ENCODE data around the gene NRXN3. TPM values are rescaled to one million over a fixed set of nuclear protein-coding genes. Genes with fewer than 3 reads are reported as not detected.

Gene NRXN3
- total RNA-seq, 1 experiment from 2014 or later: 1.1 TPM

GRCh38 chr14:78933948-78934524 lies 763.9 kb downstream of the NRXN3 start:
- TF ChIP-seq CTCF (conservative IDR thresholded peaks at IDR 0.05; ENCODE audit: low read depth, low read length): peak; percentile 73
- no peak for TF ChIP-seq EZH2phosphoT487 (IDR thresholded peaks at IDR 0.05; ENCODE audit: borderline replicate concordance, low read length)
- TF ChIP-seq EZH2 (IDR thresholded peaks at IDR 0.05; ENCODE audit: low read length, unreplicated experiment): no peak
- DNase-seq: peak; percentile 45
- Histone ChIP-seq H3K27me3 (ENCODE audit: low read length) (no peaks in the 10 kb centered on the region), H3K9me3 (ENCODE audit: low read length) (no peaks in the 10 kb centered on the region), H3K4me2 (ENCODE audit: low read length) (no peak overlapping the region), H3K9me2 (replicated peaks; ENCODE audit: low read length) (no peaks in the 10 kb centered on the region), H3F3A (ENCODE audit: low read length, unreplicated experiment) (no peaks in the 10 kb centered on the region), H4K20me1 (ENCODE audit: low read length) (no peaks in the 10 kb centered on the region), H3K27ac (ENCODE audit: low read length) (no peak overlapping the region), H3K36me3 (ENCODE audit: low read depth, low read length) (no peaks in the 10 kb centered on the region), H3K9ac (ENCODE audit: low read length) (no peak overlapping the region), H2AFZ (ENCODE audit: low read length) (no peak overlapping the region), H3K4me3 (ENCODE audit: low read length) (no peak overlapping the region), H3K79me2 (ENCODE audit: low read length) (no peaks in the 10 kb centered on the region), H3K4me1 (ENCODE audit: insufficient read depth, low read length) (no peaks in the 10 kb centered on the region)
- BruUV-seq (replicated peaks): no TSS peak
- ChIA-PET POLR2A (ENCODE audit: unreplicated experiment) (no interaction called here), CTCF (interaction anchor here (0.6 to 1.0 kb wide), 20 partner anchors 22 to 1912 kb away, joined by 3 to 23 read pairs (median 12); no protein-coding TSS in a partner anchor)
- intact Hi-C loops (cut with micrococcal nuclease): no loop called here
- no peak for ATAC-seq

GRCh38 chr14:78946949-78947348 lies 776.8 kb downstream of the NRXN3 start:
- ChIA-PET POLR2A (ENCODE audit: unreplicated experiment) (no interaction called here), CTCF (no interaction called here)
- DNase-seq: no peak
- Histone ChIP-seq H3K4me1 (ENCODE audit: insufficient read depth, low read length) (peaks cover 8% of the 10 kb centered on the region; the same call in 1 of the 2 replicates), H3K4me3 (ENCODE audit: low read length) (no peak overlapping the region), H3K27me3 (ENCODE audit: low read length) (peaks cover 10% of the 10 kb centered on the region; the same call in 1 of the 2 replicates), H3F3A (ENCODE audit: low read length, unreplicated experiment) (no peaks in the 10 kb centered on the region), H3K9me2 (replicated peaks; ENCODE audit: low read length) (no peaks in the 10 kb centered on the region), H3K4me2 (ENCODE audit: low read length) (no peak overlapping the region), H3K9ac (ENCODE audit: low read length) (no peak overlapping the region), H2AFZ (ENCODE audit: low read length) (no peak overlapping the region), H3K9me3 (ENCODE audit: low read length) (no peaks in the 10 kb centered on the region), H3K36me3 (ENCODE audit: low read depth, low read length) (no peaks in the 10 kb centered on the region), H4K20me1 (ENCODE audit: low read length) (no peaks in the 10 kb centered on the region), H3K79me2 (ENCODE audit: low read length) (no peaks in the 10 kb centered on the region), H3K27ac (ENCODE audit: low read length) (no peak overlapping the region)
- no TSS peak for BruUV-seq (replicated peaks)
- TF ChIP-seq EZH2phosphoT487 (IDR thresholded peaks at IDR 0.05; ENCODE audit: borderline replicate concordance, low read length): no peak
- TF ChIP-seq EZH2 (IDR thresholded peaks at IDR 0.05; ENCODE audit: low read length, unreplicated experiment): no peak
- TF ChIP-seq CTCF (conservative IDR thresholded peaks at IDR 0.05; ENCODE audit: low read depth, low read length): no peak
- intact Hi-C loops (cut with micrococcal nuclease): no loop called here
- ATAC-seq: no peak

- ATAC-seq (no peak), DNase-seq (no peak)
- no peak overlapping the region for H2AFZ ChIP-seq (ENCODE audit: low read length)
- BruUV-seq (replicated peaks): no TSS peak
- H3K27me3 ChIP-seq (ENCODE audit: low read length): peaks cover 10% of the 10 kb centered on the region; the same call in 1 of the 2 replicates
- no peak overlapping the region for H3K4me3 ChIP-seq (ENCODE audit: low read length)
- H3K4me1 ChIP-seq (ENCODE audit: insufficient read depth, low read length): peaks cover 8% of the 10 kb centered on the region; the same call in 1 of the 2 replicates
- no peak overlapping the region for H3K9ac ChIP-seq (ENCODE audit: low read length)
- H3K27ac ChIP-seq (ENCODE audit: low read length): no peak overlapping the region
- CTCF ChIA-PET: no interaction called here
- H3K36me3 ChIP-seq (ENCODE audit: low read depth, low read length): no peaks in the 10 kb centered on the region
- no peaks in the 10 kb centered on the region for H3K9me2 ChIP-seq (replicated peaks; ENCODE audit: low read length)
- no peaks in the 10 kb centered on the region for H3F3A ChIP-seq (ENCODE audit: low read length, unreplicated experiment)
- H3K9me3 ChIP-seq (ENCODE audit: low read length): no peaks in the 10 kb centered on the region
- intact Hi-C loops (cut with micrococcal nuclease): no loop called here
- POLR2A ChIA-PET (ENCODE audit: unreplicated experiment): no interaction called here
- no peaks in the 10 kb centered on the region for H3K79me2 ChIP-seq (ENCODE audit: low read length)
- H3K4me2 ChIP-seq (ENCODE audit: low read length): no peak overlapping the region
- TF ChIP-seq EZH2phosphoT487 (IDR thresholded peaks at IDR 0.05; ENCODE audit: borderline replicate concordance, low read length) (no peak), CTCF (conservative IDR thresholded peaks at IDR 0.05; ENCODE audit: low read depth, low read length) (no peak), EZH2 (IDR thresholded peaks at IDR 0.05; ENCODE audit: low read length, unreplicated experiment) (no peak)
- H4K20me1 ChIP-seq (ENCODE audit: low read length): no peaks in the 10 kb centered on the region
Measured at GRCh38 chr14:78947681-78948080, 777.5 kb downstream of the NRXN3 start.
